ENCODE measurements around the gene FAM124A.

The FAM124A gene

GRCh38 chr13:51303063-51303552 lies 80.9 kb downstream of the FAM124A start:
- CTCF ChIA-PET, result interaction anchor here (0.5 kb wide), 1 partner anchor 439 kb away, joined by 3 read pairs; no protein-coding TSS in a partner anchor

DNA sequence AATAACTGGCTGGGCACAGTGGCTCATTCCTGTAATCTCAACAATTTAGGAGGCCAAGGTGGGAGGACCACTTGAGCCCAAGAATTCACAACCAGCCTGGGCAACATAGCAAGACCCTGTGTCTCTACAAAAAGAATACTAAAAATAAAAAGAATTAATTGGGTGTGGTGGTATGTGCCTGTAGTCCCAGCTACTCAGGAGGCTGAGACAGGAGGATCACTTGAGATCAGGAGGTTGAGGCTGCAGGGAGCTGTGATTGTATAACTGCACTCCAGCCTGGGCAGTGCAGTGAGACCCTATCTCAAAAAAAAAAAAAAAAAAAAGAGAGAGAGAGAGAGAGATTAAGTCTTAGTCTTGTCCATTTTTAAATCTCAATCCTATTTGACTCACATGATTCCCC lies 81.7 kb downstream of the FAM124A start:
- Mint-ChIP-seq H3K4me1 (no peaks in the 10 kb centered on the region), H3K36me3 (no peaks in the 10 kb centered on the region), H3K27me3 (peaks cover 8% of the 10 kb centered on the region), H3K9me3 (no peaks in the 10 kb centered on the region), H3K4me3 (no peak overlapping the region), H3K27ac (no peak overlapping the region)
- CTCF ChIA-PET, result no interaction called here
- DNase-seq, result no peak

More at GRCh38 chr13:51303063-51303552, 80.9 kb downstream of the FAM124A start:
- Mint-ChIP-seq H3K36me3 (no peaks in the 10 kb centered on the region), H3K27ac (no peak overlapping the region), H3K27me3 (peaks cover 3% of the 10 kb centered on the region), H3K4me3 (no peak overlapping the region), H3K9me3 (no peaks in the 10 kb centered on the region), H3K4me1 (no peaks in the 10 kb centered on the region)
- no peak for DNase-seq

DNA sequence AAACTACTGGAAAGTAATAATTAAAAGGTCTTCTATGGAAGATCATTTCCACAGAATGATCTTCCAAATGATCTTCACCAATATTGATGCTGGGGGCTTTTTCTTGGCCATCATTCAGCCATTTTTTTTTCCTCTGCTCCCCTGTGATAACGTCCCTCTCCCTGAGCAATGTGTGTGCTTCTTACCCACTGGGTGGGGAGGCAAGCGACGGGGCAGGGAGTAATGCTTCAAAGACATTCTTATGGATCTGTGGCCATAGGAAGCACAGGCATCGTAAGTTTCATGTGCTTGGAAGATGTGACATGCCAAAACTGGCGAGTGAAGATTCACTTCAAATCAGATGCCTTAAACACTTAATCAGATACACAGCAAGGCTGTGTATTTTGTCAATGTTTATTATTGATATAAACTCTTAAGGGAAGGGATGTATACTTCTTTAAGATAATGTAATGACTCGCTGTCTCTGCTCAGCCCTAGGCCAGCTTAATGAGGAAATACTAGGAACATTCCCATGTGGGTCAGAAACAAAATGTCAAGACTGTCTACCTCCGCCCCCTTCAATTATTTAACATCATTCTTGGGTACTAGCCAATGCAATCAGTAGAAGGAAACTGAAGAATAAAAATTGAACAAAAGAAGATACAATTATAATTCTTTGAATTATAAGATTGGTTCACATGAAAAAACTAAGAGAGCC lies 83.2 kb downstream of the FAM124A start:
- Mint-ChIP-seq H3K4me3 (no peak overlapping the region), H3K27me3 (peaks cover 10% of the 10 kb centered on the region), H3K4me1 (no peaks in the 10 kb centered on the region)

GRCh38 chr13:51308781-51309180 lies 86.6 kb downstream of the FAM124A start:
- Mint-ChIP-seq H3K36me3 (no peaks in the 10 kb centered on the region), H3K27ac (no peak overlapping the region)
- CTCF ChIA-PET, result interaction anchor here (1.0 to 1.2 kb wide), 2 partner anchors 22 to 183 kb away, joined by 3 to 4 read pairs; no protein-coding TSS in a partner anchor

More for the DNA sequence above, 83.2 kb downstream of the FAM124A start:
- no peak overlapping the region for H3K27ac Mint-ChIP-seq
- no peaks in the 10 kb centered on the region for H3K9me3 Mint-ChIP-seq
- DNase-seq, result no peak
- no peaks in the 10 kb centered on the region for H3K36me3 Mint-ChIP-seq
- CTCF ChIA-PET, result no interaction called here

DNA sequence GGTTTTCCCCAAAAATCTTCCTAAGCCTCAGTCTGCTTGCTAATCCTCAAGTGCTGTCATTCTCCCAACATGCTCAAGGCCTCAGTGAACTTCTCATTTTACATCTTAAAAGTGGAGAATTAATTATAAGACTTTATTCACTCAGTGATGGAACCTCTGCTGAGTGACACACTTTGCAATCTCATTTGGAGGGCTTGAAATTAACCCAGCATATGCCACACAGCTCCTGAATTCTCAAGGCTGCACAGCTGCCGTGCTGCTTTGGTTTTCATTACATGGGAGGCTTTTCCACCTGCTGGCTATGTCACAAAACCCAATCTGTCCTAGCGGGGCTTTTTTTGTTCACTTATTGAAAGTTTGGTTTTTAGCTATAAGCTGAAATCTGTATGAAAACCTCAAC lies 89.0 kb downstream of the FAM124A start:
- Mint-ChIP-seq H3K9me3 (no peaks in the 10 kb centered on the region), H3K27me3 (peaks cover 20% of the 10 kb centered on the region), H3K4me1 (no peaks in the 10 kb centered on the region), H3K27ac (no peak overlapping the region), H3K4me3 (no peak overlapping the region), H3K36me3 (no peaks in the 10 kb centered on the region)
- DNase-seq, result no peak
- CTCF ChIA-PET, result interaction anchor here (1.0 kb wide), 1 partner anchor 25 kb away, joined by 3 read pairs; no protein-coding TSS in a partner anchor

More at GRCh38 chr13:51308781-51309180, 86.6 kb downstream of the FAM124A start:
- no peak for DNase-seq
- no peaks in the 10 kb centered on the region for H3K9me3 Mint-ChIP-seq
- no peak overlapping the region for H3K4me3 Mint-ChIP-seq
- H3K27me3 Mint-ChIP-seq, result peaks cover 19% of the 10 kb centered on the region
- H3K4me1 Mint-ChIP-seq, result no peaks in the 10 kb centered on the region

GRCh38 chr13:51311957-51312520 lies 89.8 kb downstream of the FAM124A start:
- H3K36me3 Mint-ChIP-seq, result no peaks in the 10 kb centered on the region
- H3K4me1 Mint-ChIP-seq, result no peaks in the 10 kb centered on the region
- H3K27me3 Mint-ChIP-seq, result peaks cover 20% of the 10 kb centered on the region
- H3K9me3 Mint-ChIP-seq, result no peaks in the 10 kb centered on the region
- CTCF ChIA-PET, result interaction anchor here (1.0 kb wide), 1 partner anchor 26 kb away, joined by 3 read pairs; no protein-coding TSS in a partner anchor
- H3K27ac Mint-ChIP-seq, result no peak overlapping the region
- no peak overlapping the region for H3K4me3 Mint-ChIP-seq
- DNase-seq, result no peak

DNA sequence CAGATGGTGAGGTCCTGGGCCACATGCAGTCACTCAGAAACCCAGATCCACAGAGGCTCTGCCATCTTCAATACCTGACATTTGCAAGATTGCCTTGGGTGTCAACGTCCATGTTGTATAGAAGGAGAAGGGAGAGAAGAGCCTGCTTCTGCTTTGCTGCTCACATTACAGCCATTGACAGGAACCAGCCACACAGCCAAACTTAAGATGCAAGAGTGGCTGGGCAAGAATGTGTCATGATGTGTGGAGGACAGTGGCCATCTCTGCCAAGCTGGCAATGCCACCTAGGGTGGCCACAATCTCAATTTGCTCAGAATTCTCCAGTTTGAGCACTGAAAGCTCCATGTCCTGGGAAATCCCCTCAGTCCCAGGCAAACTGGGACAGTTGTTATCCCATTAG lies 91.4 kb downstream of the FAM124A start:
- H3K4me1 Mint-ChIP-seq, result no peaks in the 10 kb centered on the region
- H3K27ac Mint-ChIP-seq, result no peak overlapping the region
- peaks cover 18% of the 10 kb centered on the region for H3K27me3 Mint-ChIP-seq
- CTCF ChIA-PET, result no interaction called here
- no peaks in the 10 kb centered on the region for H3K36me3 Mint-ChIP-seq
- H3K4me3 Mint-ChIP-seq, result no peak overlapping the region
- no peaks in the 10 kb centered on the region for H3K9me3 Mint-ChIP-seq
- DNase-seq, result no peak

DNA sequence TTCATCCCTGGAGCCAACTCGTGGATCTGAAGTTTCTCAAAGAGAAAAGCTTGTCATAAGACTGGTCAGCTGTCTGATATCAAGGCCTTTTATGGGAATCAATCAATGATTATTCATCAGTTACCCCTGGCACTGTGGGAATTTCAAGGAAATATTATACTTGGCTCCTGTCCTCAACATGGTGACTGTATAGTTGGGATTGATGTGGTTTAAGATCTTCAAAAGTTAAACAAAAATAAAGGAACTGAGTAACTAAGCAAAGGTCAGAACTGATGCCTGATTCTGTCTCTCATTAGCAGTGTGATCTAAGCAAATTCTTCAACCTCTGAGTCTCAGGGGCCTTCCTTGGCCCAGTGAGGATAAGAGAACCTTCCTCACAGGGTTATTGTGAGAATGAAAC lies 95.1 kb downstream of the FAM124A start:
- Mint-ChIP-seq H3K36me3 (no peaks in the 10 kb centered on the region), H3K27me3 (peaks cover 9% of the 10 kb centered on the region), H3K4me1 (no peaks in the 10 kb centered on the region), H3K4me3 (no peak overlapping the region), H3K9me3 (no peaks in the 10 kb centered on the region), H3K27ac (no peak overlapping the region)
- no peak for DNase-seq
- CTCF ChIA-PET, result interaction anchor here (0.7 kb wide), 1 partner anchor 508 kb away, joined by 3 read pairs; no protein-coding TSS in a partner anchor

GRCh38 chr13:51318015-51318414 lies 95.8 kb downstream of the FAM124A start:
- Mint-ChIP-seq H3K36me3 (no peaks in the 10 kb centered on the region), H3K4me1 (no peaks in the 10 kb centered on the region), H3K9me3 (no peaks in the 10 kb centered on the region), H3K4me3 (no peak overlapping the region), H3K27ac (no peak overlapping the region), H3K27me3 (peaks cover 9% of the 10 kb centered on the region)
- DNase-seq, result no peak
- CTCF ChIA-PET, result interaction anchor here (0.6 to 0.8 kb wide), 3 partner anchors 71 to 876 kb away, joined by 3 read pairs; no protein-coding TSS in a partner anchor

DNA sequence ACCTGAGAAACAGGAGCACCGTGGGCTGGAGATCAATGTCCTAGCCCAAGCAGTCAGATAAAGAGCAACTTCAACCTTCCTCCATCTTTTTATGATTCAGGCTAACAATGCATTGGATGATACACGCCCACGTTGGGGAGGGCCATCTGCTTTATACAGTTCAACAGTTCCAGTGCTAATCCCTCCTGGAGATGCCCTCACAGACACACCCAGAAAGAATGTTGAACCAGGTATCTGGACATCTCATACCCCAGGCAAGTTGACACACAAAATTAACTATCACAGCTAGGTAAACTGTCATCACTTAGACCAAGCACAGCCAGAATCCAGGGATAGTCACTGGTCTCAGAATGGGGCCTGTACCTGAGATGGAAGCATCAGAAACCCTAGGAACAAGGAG lies 96.7 kb downstream of the FAM124A start:
- CTCF ChIA-PET, result no interaction called here
- no peak for DNase-seq
- Mint-ChIP-seq H3K4me3 (no peak overlapping the region), H3K9me3 (no peaks in the 10 kb centered on the region), H3K27me3 (peaks cover 5% of the 10 kb centered on the region), H3K36me3 (no peaks in the 10 kb centered on the region), H3K4me1 (no peaks in the 10 kb centered on the region), H3K27ac (no peak overlapping the region)

DNA sequence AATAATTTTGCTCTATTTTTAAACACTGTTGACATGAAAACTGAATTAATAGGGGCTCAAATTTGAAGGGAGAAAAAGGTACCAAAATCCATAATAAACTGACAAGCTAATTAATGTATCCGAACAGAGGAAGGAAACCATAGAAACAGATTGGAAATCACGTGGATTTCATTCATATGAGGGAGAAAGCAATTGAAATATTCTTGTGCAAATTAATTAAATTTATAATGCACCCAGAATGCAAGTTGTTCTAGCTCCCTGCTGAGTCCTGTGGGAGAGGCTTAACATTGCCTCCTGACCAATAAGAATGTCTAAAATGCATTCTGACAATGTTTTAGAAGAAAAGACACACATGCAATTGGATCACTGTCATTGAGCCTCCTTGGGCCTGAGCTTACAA lies 99.6 kb downstream of the FAM124A start:
- Mint-ChIP-seq H3K27ac (no peak overlapping the region), H3K4me3 (no peak overlapping the region), H3K4me1 (no peaks in the 10 kb centered on the region), H3K36me3 (no peaks in the 10 kb centered on the region), H3K9me3 (no peaks in the 10 kb centered on the region), H3K27me3 (no peaks in the 10 kb centered on the region)
- DNase-seq, result no peak
- CTCF ChIA-PET, result interaction anchor here (1.1 to 1.5 kb wide), 2 partner anchors 10 to 15 kb away, joined by 3 read pairs; no protein-coding TSS in a partner anchor

- Mint-ChIP-seq H3K36me3 (no peaks in the 10 kb centered on the region), H3K4me3 (no peak overlapping the region), H3K27me3 (no peaks in the 10 kb centered on the region), H3K9me3 (no peaks in the 10 kb centered on the region), H3K4me1 (no peaks in the 10 kb centered on the region), H3K27ac (no peak overlapping the region)
- CTCF ChIA-PET, result interaction anchor here (1.1 kb wide), 1 partner anchor 14 kb away, joined by 3 read pairs; no protein-coding TSS in a partner anchor
- no peak for DNase-seq
Observed at GRCh38 chr13:51322826-51323225, 100.6 kb downstream of the FAM124A start.

- no peak for DNase-seq
- Mint-ChIP-seq H3K4me1 (no peaks in the 10 kb centered on the region), H3K4me3 (no peak overlapping the region), H3K36me3 (no peaks in the 10 kb centered on the region), H3K9me3 (no peaks in the 10 kb centered on the region), H3K27ac (no peak overlapping the region), H3K27me3 (no peaks in the 10 kb centered on the region)
- CTCF ChIA-PET, result interaction anchor here (1.3 kb wide), 1 partner anchor 9 kb away, joined by 4 read pairs; no protein-coding TSS in a partner anchor
Observed at GRCh38 chr13:51323824-51324511, 101.8 kb downstream of the FAM124A start.

DNA sequence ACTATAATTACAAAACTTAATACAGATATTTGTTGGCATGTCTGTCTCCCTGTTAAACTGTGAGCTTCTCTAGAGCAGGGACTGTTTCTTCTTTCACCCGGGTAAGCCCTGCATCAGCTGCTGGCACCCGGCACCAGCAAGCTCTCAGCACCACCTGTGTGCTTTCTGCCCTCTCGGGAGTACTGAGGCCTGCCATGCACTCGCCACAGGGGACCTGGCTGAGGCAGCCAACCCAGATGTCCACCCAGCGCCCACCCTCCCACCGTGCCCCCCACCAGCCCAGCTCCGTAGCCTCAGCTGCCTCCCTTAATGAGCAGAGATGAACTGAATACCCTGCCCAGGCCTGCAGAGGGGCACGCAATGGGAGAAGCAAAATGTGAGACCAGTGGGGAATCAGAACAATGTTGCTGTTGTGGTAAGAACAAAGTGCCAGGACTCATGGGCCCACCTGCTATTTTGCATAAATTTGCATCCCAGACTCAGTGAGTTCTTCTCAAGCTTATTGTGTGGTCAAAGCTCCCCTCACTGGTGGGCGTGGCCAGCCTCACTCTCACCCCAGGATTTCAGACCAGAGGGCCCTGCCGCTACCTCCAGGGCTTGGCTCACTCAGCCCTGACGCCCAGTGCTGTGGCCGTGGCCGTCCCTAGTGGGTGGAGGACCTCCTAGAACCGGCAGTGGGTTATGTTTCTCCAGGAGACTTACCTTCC lies 102.7 kb downstream of the FAM124A start:
- Mint-ChIP-seq H3K4me3 (no peak overlapping the region), H3K36me3 (no peaks in the 10 kb centered on the region), H3K9me3 (no peaks in the 10 kb centered on the region), H3K27ac (no peak overlapping the region), H3K4me1 (no peaks in the 10 kb centered on the region), H3K27me3 (no peaks in the 10 kb centered on the region)
- CTCF ChIA-PET, result no interaction called here
- DNase-seq, result no peak

Measured in activated naive CD4-positive, alpha-beta T cell treated with anti-CD3 and anti-CD28 coated beads, Interleukin-2, amount 10 ng/mL, durations not matched to agents 7 days and 5 days (primary cell).